Progenitor cell of endocrine pancreas (in vitro differentiated cells): Measurements from ENCODE around the gene MTUS2. TPM values are rescaled to one million over a fixed set of nuclear protein-coding genes. Genes with fewer than 3 reads are reported as not detected.

Source experiments
- DNase-seq: peaks from one replicate; pipeline ENCODE4 v3.0.0; 2021; ENCODE audit warnings: low spot score; ENCODE audit not compliant: unreplicated experiment
- H3K27ac Mint-ChIP-seq: 2 replicates; pipeline ENCODE4 v1.8.0; 2021; ENCODE audit warnings: mild to moderate bottlenecking, moderate library complexity, mixed read lengths
- H3K27me3 Mint-ChIP-seq: 2 replicates; pipeline ENCODE4 v1.8.0; 2021; ENCODE audit warnings: mixed read lengths
- H3K36me3 Mint-ChIP-seq: 2 replicates; pipeline ENCODE4 v1.8.0; 2022; ENCODE audit warnings: mixed read lengths; ENCODE audit not compliant: insufficient read depth
- H3K4me1 Mint-ChIP-seq: 2 replicates; pipeline ENCODE4 v1.8.0; 2021; ENCODE audit warnings: low read depth, mixed read lengths
- H3K4me3 Mint-ChIP-seq: 2 replicates; pipeline ENCODE4 v1.8.0; 2021; ENCODE audit warnings: low read depth, mild to moderate bottlenecking, moderate library complexity, mixed read lengths
- H3K9me3 Mint-ChIP-seq: 2 replicates; pipeline ENCODE4 v1.8.0; 2021; ENCODE audit warnings: low read depth, mixed read lengths
- total RNA-seq: library from RNA; stranded (reverse); gene quantifications from 2 replicates; pipeline ENCODE4 v1.2.1, GENCODE V29; 2021
- TF ChIP-seq, protein P1 (sequence below): fragments of 200-600 bp; sonication (generic); IDR thresholded peaks from one replicate; pipeline ENCODE4 v1.5.0; 2021; ENCODE audit warnings: antibody characterized with exemption, mild to moderate bottlenecking; ENCODE audit not compliant: unreplicated experiment

MTUS2 gene
- total RNA-seq, 1 donor from 2014 or later, result 9.3 TPM

DNA sequence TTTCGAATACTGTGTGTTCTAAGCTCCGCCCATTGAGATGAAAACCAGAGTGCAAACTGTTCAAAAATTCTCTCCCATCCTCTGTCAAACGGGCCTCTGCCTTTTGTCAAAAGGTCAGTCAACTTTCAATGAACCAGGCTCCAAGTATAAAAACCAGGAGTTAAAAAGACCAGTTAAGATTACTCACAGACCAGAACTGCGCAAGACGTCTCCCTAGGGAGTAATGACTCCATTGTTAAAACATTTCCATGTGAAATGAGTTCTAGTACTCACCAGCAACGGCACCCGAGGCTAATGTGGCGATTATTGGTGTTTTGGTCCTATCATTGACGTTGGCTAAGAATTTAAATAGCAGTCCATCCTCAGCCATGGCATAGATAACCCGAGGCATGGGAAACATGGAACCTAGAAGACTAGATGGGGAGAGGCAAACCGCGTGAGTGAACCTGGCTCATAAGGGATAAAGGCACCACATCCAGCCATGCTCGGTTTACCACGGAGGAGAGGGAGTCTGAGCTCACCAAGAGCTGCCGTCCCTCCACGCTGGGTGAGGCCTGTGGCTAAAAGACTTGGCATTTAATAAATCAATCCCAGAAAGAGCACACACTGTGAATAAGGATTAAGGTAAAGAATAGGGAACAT, 702.0 kb downstream of the MTUS2 start:
- Mint-ChIP-seq H3K4me3 (no peak overlapping the region), H3K27ac (no peak overlapping the region), H3K36me3 (peaks cover 18% of the 10 kb centered on the region)

DNA sequence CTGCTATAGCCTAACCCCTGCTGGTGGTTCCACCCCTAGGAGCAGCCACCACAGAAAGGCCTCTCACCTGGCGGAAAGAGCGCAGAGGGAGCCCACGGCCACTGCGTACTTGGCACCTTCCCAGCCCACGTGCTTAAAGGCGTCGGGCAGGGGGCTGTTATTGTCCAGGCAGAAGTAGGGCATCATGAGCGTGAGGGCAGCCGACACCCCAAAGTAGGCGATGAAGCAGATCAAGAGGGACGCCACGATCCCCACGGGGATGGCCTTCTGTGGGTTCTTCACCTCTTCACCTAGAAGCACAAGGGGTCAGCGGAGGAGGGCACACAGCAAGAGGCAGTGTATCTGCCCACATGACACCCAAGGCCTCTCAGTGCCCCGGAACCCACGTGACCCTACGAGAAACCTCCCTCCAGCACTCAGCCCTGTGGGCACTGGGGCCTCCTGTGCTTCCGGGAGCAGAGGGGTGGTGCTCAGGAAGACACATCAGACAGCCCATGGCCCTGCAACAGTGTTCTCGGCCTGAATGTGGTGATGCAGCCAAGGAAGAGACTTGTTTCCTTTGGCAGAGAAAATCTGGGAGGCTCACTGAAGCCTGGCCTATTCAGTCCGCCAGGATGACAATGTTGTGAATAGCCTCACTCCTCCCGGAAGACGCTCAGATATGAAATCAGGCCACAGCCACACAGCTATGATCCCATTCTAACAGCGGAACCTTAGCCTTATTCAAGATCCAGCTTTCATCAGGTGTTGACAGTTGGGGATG, 703.2 kb downstream of the MTUS2 start:
- TF ChIP-seq, protein P1, sequence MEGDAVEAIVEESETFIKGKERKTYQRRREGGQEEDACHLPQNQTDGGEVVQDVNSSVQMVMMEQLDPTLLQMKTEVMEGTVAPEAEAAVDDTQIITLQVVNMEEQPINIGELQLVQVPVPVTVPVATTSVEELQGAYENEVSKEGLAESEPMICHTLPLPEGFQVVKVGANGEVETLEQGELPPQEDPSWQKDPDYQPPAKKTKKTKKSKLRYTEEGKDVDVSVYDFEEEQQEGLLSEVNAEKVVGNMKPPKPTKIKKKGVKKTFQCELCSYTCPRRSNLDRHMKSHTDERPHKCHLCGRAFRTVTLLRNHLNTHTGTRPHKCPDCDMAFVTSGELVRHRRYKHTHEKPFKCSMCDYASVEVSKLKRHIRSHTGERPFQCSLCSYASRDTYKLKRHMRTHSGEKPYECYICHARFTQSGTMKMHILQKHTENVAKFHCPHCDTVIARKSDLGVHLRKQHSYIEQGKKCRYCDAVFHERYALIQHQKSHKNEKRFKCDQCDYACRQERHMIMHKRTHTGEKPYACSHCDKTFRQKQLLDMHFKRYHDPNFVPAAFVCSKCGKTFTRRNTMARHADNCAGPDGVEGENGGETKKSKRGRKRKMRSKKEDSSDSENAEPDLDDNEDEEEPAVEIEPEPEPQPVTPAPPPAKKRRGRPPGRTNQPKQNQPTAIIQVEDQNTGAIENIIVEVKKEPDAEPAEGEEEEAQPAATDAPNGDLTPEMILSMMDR, result no peak

More for the DNA sequence above, 702.0 kb downstream of the MTUS2 start:
- Mint-ChIP-seq H3K27me3 (no peaks in the 10 kb centered on the region), H3K9me3 (no peaks in the 10 kb centered on the region), H3K4me1 (no peaks in the 10 kb centered on the region)
- DNase-seq, result no peak
- TF ChIP-seq, protein P1, result no peak

DNA sequence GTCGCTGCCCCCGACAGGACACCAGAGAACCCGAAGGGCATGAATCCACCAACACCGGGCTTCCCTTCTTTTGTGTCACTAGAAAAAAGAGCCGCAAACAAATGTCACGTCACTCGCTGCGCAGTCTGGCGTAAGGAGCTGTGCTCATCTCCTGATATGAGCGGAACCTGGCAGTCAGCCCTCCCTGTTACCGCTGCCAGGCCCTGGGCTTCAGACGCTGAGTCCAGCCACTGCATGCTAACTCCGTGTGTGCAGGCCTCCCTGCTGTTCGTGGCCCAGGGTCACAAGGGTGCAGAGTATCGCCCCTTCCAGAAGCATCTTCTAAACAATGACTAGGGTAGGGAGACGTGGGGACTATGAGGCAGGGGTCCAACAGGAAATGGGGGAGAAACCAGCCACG, 704.0 kb downstream of the MTUS2 start:
- DNase-seq, result no peak
- no peaks in the 10 kb centered on the region for H3K4me1 Mint-ChIP-seq
- TF ChIP-seq, protein P1, result no peak
- H3K36me3 Mint-ChIP-seq, result peaks cover 17% of the 10 kb centered on the region
- H3K9me3 Mint-ChIP-seq, result no peaks in the 10 kb centered on the region
- H3K27me3 Mint-ChIP-seq, result no peaks in the 10 kb centered on the region
- H3K4me3 Mint-ChIP-seq, result no peak overlapping the region
- no peak overlapping the region for H3K27ac Mint-ChIP-seq

More for the DNA sequence above, 703.2 kb downstream of the MTUS2 start:
- no peak overlapping the region for H3K27ac Mint-ChIP-seq
- no peak overlapping the region for H3K4me3 Mint-ChIP-seq
- no peaks in the 10 kb centered on the region for H3K27me3 Mint-ChIP-seq
- no peaks in the 10 kb centered on the region for H3K4me1 Mint-ChIP-seq
- peaks cover 16% of the 10 kb centered on the region for H3K36me3 Mint-ChIP-seq
- H3K9me3 Mint-ChIP-seq, result no peaks in the 10 kb centered on the region
- DNase-seq, result no peak

DNA sequence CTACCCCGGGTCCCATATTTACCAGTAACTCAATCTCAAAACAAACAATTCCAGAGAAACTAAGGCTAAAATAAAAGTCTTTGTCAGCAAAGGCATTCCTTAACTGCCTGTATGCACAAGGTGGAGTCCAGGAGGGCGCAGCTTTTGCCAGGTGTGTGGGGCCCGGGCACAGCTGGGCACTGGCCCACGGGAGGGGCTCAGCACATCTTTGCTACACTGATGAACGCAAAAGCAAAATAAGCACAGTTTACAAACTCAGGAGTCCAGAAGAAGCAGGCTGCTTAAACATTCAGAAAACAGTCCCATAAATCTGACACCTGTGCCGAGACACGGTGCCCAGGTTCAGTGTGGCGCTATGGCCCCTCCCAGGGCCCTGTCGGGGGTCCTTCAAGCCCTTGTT, 704.5 kb downstream of the MTUS2 start:
- Mint-ChIP-seq H3K36me3 (peaks cover 22% of the 10 kb centered on the region), H3K27ac (no peak overlapping the region), H3K4me3 (no peak overlapping the region), H3K27me3 (no peaks in the 10 kb centered on the region), H3K9me3 (no peaks in the 10 kb centered on the region), H3K4me1 (no peaks in the 10 kb centered on the region)
- no peak for DNase-seq
- TF ChIP-seq, protein P1, result no peak

DNA sequence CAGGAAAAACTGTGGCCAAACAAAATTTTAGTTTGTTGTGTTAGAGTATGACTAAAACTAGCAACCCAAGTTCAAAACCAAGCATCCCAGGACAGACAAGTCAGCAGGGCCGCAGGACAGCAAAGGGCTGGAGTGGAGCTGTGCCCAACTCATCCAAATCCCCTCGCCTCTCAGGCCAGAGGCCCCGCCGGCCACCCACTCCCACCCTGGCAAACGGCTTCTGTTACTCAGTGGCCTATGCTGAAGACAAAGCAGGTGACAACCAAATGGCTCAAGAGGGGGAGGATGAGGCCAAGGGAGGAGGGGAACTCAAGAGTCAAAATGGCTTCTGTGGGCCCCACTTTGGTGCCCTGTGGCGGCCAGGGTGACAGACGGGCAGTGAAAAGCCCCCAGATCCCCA, 705.6 kb downstream of the MTUS2 start:
- H3K4me3 Mint-ChIP-seq, result no peak overlapping the region
- peaks cover 19% of the 10 kb centered on the region for H3K36me3 Mint-ChIP-seq
- H3K4me1 Mint-ChIP-seq, result no peaks in the 10 kb centered on the region
- DNase-seq, result no peak
- no peaks in the 10 kb centered on the region for H3K9me3 Mint-ChIP-seq
- no peak overlapping the region for H3K27ac Mint-ChIP-seq
- TF ChIP-seq, protein P1, result no peak
- no peaks in the 10 kb centered on the region for H3K27me3 Mint-ChIP-seq
